Tibial nerve (tissue), 4 donors: ENCODE measurements around the gene CNGB1.

Experiments used
- CTCF ChIP-seq, 5 experiments: fragments of 200-600 bp in 3 of 5; fragments of 450-650 bp in 2 of 5; sonication (generic) in 3 of 5; IDR thresholded peaks; one replicate each; pipeline ENCODE4 v1.5.1; 2016 to 2019; ENCODE audit warnings: antibody characterized with exemption in 5 of 5, mild to moderate bottlenecking in 3 of 5, moderate library complexity in 2 of 5
- EP300 ChIP-seq, 2 donors: sonication (generic); formaldehyde crosslinking; IDR thresholded peaks; one replicate each; pipeline ENCODE4 v1.6.1; 2017; ENCODE audit warnings: antibody characterized with exemption in 2 of 2, mild to moderate bottlenecking in 1 of 2
- POLR2A ChIP-seq, 2 donors: fragments of 450-650 bp; IDR thresholded peaks; one replicate each; pipeline ENCODE4 v1.6.1; 2017; ENCODE audit warnings: antibody characterized with exemption in 2 of 2, mild to moderate bottlenecking in 2 of 2, moderate library complexity in 2 of 2

GRCh38 chr16:57842601-57843000 is 128.3 kb downstream of the CNGB1 start:
- TF ChIP-seq CTCF (IDR thresholded peaks at IDR 0.05) (no peak), POLR2A (IDR thresholded peaks at IDR 0.05) (no peak), EP300 (IDR thresholded peaks at IDR 0.05) (no peak)
